ENCODE data around the gene MAB21L4. TPM values are rescaled to one million over a fixed set of nuclear protein-coding genes. Genes with fewer than 3 reads are reported as not detected.

Gene MAB21L4
- total RNA-seq, 1 experiment from 2014 or later = 0.21 TPM

DNA sequence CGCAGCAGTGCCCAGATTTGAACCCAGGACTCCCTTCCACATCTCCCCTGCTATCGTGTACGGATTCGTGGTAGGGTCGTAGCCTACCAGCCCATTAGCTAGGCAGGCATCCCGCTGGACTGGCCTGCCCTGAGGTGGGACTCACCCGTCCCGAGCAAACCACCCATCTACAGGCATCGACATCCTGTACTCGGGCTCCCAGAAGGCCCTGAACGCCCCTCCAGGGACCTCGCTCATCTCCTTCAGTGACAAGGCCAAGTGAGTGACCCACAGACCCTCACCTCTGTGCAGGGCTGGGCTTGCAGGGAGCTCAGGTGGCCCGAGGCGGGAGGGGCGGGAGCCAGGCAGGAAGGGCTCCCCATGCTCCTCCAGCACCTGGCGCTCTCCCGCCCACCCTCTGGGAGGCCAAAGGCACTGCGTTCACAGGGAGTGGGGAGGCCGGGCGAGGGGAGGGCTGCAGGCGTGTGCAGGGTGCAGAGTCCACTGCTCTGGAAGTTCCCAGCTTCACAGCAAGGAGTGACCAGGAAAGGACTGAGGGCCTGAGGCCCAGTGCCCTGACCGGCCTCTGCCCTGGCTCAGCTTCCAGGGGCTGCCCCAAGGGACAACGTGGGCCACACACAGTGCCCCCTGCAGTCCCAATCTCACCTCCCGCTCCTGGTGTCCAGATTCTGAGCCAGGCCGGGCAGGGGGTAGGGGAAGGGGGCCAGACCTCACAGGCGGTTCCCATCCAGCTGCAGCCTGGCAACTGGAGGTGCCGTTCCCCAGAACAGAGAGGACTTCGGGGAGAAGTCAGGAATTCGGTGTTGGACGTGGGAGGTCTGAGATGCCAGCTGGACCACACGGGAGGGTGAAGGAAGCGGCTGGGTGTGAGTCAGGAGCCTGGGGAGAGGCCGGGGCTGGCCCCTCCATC, 21.9 kb downstream of the MAB21L4 start:
- Histone ChIP-seq H3K9me3 (ENCODE audit: control insufficient read depth, insufficient read depth, low read depth, low read length) (no peaks in the 10 kb centered on the region), H3K27me3 (ENCODE audit: control insufficient read depth, insufficient read depth, low read length) (no peaks in the 10 kb centered on the region), H3K4me3 (ENCODE audit: low read depth in 2 of 2, low read length in 2 of 2) (no peak overlapping the region), H3K36me3 (ENCODE audit: control insufficient read depth, insufficient read depth, low read length) (no peaks in the 10 kb centered on the region), H3K4me1 (ENCODE audit: control insufficient read depth, insufficient read depth, low read length) (no peaks in the 10 kb centered on the region), H3K27ac (ENCODE audit: low read length) (no peak overlapping the region)
- ATAC-seq (no peak), DNase-seq (ENCODE audit: low read depth, low spot score) (no peak)
- ChIA-PET CTCF (interaction anchor here (0.6 kb wide), 1 partner anchor 41 kb away, joined by 4 read pairs; no protein-coding TSS in a partner anchor), POLR2A (interaction anchor here (0.6 kb wide), 1 partner anchor 276 kb away, joined by 5 read pairs; the partner anchor contains the start of gene PPP1R7)
- in situ Hi-C loops (cut with HindIII; ENCODE audit: low pct_unique_long_range_greater_than_20kb, low sequenced_read_pairs) = no loop called here
- no TSS peak for BruUV-seq (replicated peaks)
- TF ChIP-seq CTCF (IDR thresholded peaks at IDR 0.05) (no peak), TCF7L2 (IDR thresholded peaks at IDR 0.05; ENCODE audit: low read depth, low read length) (no peak), REST (IDR thresholded peaks at IDR 0.05; ENCODE audit: insufficient read depth in 1 of 2, low read depth in 2 of 2, low read length in 1 of 2) (no peak), SIN3A (IDR thresholded peaks at IDR 0.05; ENCODE audit: borderline replicate concordance, insufficient read depth, low read depth, low read length) (no peak), POLR2AphosphoS5 (IDR thresholded peaks at IDR 0.05; ENCODE audit: low read depth, low read length) (no peak)
- intact Hi-C loops (cut with micrococcal nuclease; ENCODE audit: unreplicated experiment) = no loop called here

- Histone ChIP-seq H3K4me1 (ENCODE audit: control insufficient read depth, insufficient read depth, low read length) (no peaks in the 10 kb centered on the region), H3K27ac (ENCODE audit: low read length) (no peak overlapping the region), H3K36me3 (ENCODE audit: control insufficient read depth, insufficient read depth, low read length) (no peaks in the 10 kb centered on the region), H3K27me3 (ENCODE audit: control insufficient read depth, insufficient read depth, low read length) (no peaks in the 10 kb centered on the region), H3K9me3 (ENCODE audit: control insufficient read depth, insufficient read depth, low read depth, low read length) (no peaks in the 10 kb centered on the region), H3K4me3 (ENCODE audit: low read depth in 2 of 2, low read length in 2 of 2) (no peak overlapping the region)
- no peak for TF ChIP-seq CTCF (IDR thresholded peaks at IDR 0.05)
- no peak for TF ChIP-seq POLR2AphosphoS5 (IDR thresholded peaks at IDR 0.05; ENCODE audit: low read depth, low read length)
- TF ChIP-seq REST (IDR thresholded peaks at IDR 0.05; ENCODE audit: insufficient read depth in 1 of 2, low read depth in 2 of 2, low read length in 1 of 2) = no peak
- TF ChIP-seq TCF7L2 (IDR thresholded peaks at IDR 0.05; ENCODE audit: low read depth, low read length) = no peak
- no peak for TF ChIP-seq SIN3A (IDR thresholded peaks at IDR 0.05; ENCODE audit: borderline replicate concordance, insufficient read depth, low read depth, low read length)
- intact Hi-C loops (cut with micrococcal nuclease; ENCODE audit: unreplicated experiment) = no loop called here
- no peak for DNase-seq (ENCODE audit: low read depth, low spot score)
- ChIA-PET CTCF (no interaction called here), POLR2A (no interaction called here)
- no peak for ATAC-seq
- no TSS peak for BruUV-seq (replicated peaks)
- in situ Hi-C loops (cut with HindIII; ENCODE audit: low pct_unique_long_range_greater_than_20kb, low sequenced_read_pairs) = no loop called here
These were observed 22.7 kb downstream of the MAB21L4 start for GRCh38 chr2:240873098-240873788.
